DND-41 (cell line): ENCODE data around the gene OAS2.

ENCODE experiments used
- CTCF ChIP-seq: IDR thresholded peaks from 2 replicates; pipeline ENCODE4 v1.5.1; 2012; ENCODE audit warnings: borderline replicate concordance, low read length, moderate library complexity, mild to moderate bottlenecking; ENCODE audit not compliant: poor library complexity, severe bottlenecking; ENCODE audit errors: extremely low read depth
- EZH2 ChIP-seq: IDR thresholded peaks from 3 replicates; pipeline ENCODE4 v1.6.1; 2012; ENCODE audit warnings: borderline replicate concordance, low read depth, mild to moderate bottlenecking, moderate library complexity, low read length, inconsistent platforms; ENCODE audit not compliant: severe bottlenecking

- TF ChIP-seq CTCF (no peak), EZH2 (no peak)
Observed at GRCh38 chr12:112967306-112967705, 11.0 kb upstream of the OAS2 start.
